ENCODE data around the gene IL11RA.

GRCh38 chr9:34685591-34685990 lies 33.6 kb downstream of the IL11RA start:
- TF ChIP-seq CTCF (IDR thresholded peaks at IDR 0.05) (no peak), EP300 (IDR thresholded peaks at IDR 0.05) (no peak), POLR2AphosphoS5 (IDR thresholded peaks at IDR 0.05) (no peak), POLR2A (IDR thresholded peaks at IDR 0.05) (no peak)

Data from stomach (tissue), 4 donors.